Lower lobe of right lung (tissue), 2 donors: Measurements from ENCODE around the gene PDE4D. TPM values are rescaled to one million over a fixed set of nuclear protein-coding genes. Genes with fewer than 3 reads are reported as not detected.

Experiments
- ATAC-seq, 2 donors: fragments of 200-7000 bp; cut with Tn5 transposase; one replicate each; pipeline ENCODE4 v1.9.1; 2020 to 2022; ENCODE audit warnings: mild to moderate bottlenecking in 2 of 2, moderate library complexity in 2 of 2
- DNase-seq: peaks from one replicate; pipeline ENCODE4 v3.0.0-alpha.2; 2020
- H3K27ac ChIP-seq: fragments of 200-600 bp; one replicate; pipeline ENCODE4 v1.8.0; 2022
- H3K27me3 ChIP-seq: fragments of 200-600 bp; one replicate; pipeline ENCODE4 v1.8.0; 2022; ENCODE audit warnings: low read depth
- H3K36me3 ChIP-seq: fragments of 200-600 bp; one replicate; pipeline ENCODE4 v1.8.0; 2022; ENCODE audit warnings: mild to moderate bottlenecking
- H3K4me1 ChIP-seq: fragments of 200-600 bp; one replicate; pipeline ENCODE4 v1.8.0; 2022
- H3K4me3 ChIP-seq: fragments of 200-600 bp; one replicate; pipeline ENCODE4 v1.8.0; 2022; ENCODE audit warnings: mild to moderate bottlenecking
- H3K9me3 ChIP-seq: fragments of 200-600 bp; one replicate; pipeline ENCODE4 v1.8.0; 2022
- intact Hi-C: fragments of 100-400 bp; cut with DNase I; formaldehyde crosslinking; loops from one replicate; pipeline ENCODE4 v1.11.0; 2022
- total RNA-seq: library from RNA; stranded (reverse); fragmentation: NEBNext Ultra II Directional; extraction: Animal tissue kit (Norgen Biotek cat#: 25700); gene quantifications from one replicate; pipeline ENCODE4 v1.2.1, GENCODE V29; 2021
- TF ChIP-seq, protein P1 (sequence below): fragments of 200-600 bp; IDR thresholded peaks from one replicate; pipeline ENCODE4 v1.8.0; 2022; ENCODE audit warnings: antibody characterized with exemption, mild to moderate bottlenecking
- donor health status: DM: no; HTN: yes; CAD: no; lungs with severe emphysema.

The PDE4D gene
- total RNA-seq, 1 donor from 2014 or later, result 71.3 TPM

DNA sequence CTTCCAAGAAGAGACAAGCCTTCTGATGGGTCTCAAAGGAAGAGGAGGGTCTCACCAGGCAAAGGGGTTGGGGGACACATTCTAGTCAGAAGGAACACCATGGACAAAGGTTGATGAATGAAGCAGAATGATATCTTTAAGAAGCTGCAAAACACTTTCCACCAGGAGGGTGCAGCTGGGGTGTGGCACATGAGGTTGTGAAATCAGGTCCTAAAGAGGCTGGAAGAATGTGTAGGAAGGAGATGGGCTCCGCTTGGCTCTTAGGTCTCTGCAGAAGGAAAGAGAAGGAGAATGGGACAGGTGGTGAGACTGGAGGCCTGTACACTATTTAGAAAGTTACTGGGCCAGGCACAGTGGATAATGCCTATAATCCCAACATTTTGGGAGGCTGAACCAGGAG is 328.6 kb downstream of the PDE4D start:
- Histone ChIP-seq H3K4me3 (no peak overlapping the region), H3K4me1 (peaks cover 15% of the 10 kb centered on the region), H3K36me3 (no peaks in the 10 kb centered on the region), H3K27me3 (no peaks in the 10 kb centered on the region), H3K9me3 (no peaks in the 10 kb centered on the region), H3K27ac (no peak overlapping the region)
- intact Hi-C loops, result no loop called here
- ATAC-seq, result peak in 1 of 2 donors; percentile 42
- DNase-seq, result no peak
- TF ChIP-seq, protein P1, sequence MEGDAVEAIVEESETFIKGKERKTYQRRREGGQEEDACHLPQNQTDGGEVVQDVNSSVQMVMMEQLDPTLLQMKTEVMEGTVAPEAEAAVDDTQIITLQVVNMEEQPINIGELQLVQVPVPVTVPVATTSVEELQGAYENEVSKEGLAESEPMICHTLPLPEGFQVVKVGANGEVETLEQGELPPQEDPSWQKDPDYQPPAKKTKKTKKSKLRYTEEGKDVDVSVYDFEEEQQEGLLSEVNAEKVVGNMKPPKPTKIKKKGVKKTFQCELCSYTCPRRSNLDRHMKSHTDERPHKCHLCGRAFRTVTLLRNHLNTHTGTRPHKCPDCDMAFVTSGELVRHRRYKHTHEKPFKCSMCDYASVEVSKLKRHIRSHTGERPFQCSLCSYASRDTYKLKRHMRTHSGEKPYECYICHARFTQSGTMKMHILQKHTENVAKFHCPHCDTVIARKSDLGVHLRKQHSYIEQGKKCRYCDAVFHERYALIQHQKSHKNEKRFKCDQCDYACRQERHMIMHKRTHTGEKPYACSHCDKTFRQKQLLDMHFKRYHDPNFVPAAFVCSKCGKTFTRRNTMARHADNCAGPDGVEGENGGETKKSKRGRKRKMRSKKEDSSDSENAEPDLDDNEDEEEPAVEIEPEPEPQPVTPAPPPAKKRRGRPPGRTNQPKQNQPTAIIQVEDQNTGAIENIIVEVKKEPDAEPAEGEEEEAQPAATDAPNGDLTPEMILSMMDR, result no peak

- DNase-seq (peak; percentile 70), ATAC-seq (peak; percentile 68 to 91)
- peak overlapping the region; percentile 37 for H3K27ac ChIP-seq
- H3K4me3 ChIP-seq, result no peak overlapping the region
- H3K4me1 ChIP-seq, result peaks cover 15% of the 10 kb centered on the region
- no peaks in the 10 kb centered on the region for H3K36me3 ChIP-seq
- no peaks in the 10 kb centered on the region for H3K9me3 ChIP-seq
- intact Hi-C loops, result no loop called here
- no peaks in the 10 kb centered on the region for H3K27me3 ChIP-seq
- TF ChIP-seq, protein P1, result no peak
Measured at GRCh38 chr5:59562756-59563389, 330.7 kb downstream of the PDE4D start.

- TF ChIP-seq, protein P1, result no peak
- ATAC-seq (no peak), DNase-seq (no peak)
- intact Hi-C loops, result no loop called here
- H3K9me3 ChIP-seq, result no peaks in the 10 kb centered on the region
- H3K27ac ChIP-seq, result no peak overlapping the region
- H3K4me1 ChIP-seq, result peaks cover 15% of the 10 kb centered on the region
- no peaks in the 10 kb centered on the region for H3K36me3 ChIP-seq
- no peaks in the 10 kb centered on the region for H3K27me3 ChIP-seq
- no peak overlapping the region for H3K4me3 ChIP-seq
Measured at GRCh38 chr5:59560553-59560952, 333.0 kb downstream of the PDE4D start.

DNA sequence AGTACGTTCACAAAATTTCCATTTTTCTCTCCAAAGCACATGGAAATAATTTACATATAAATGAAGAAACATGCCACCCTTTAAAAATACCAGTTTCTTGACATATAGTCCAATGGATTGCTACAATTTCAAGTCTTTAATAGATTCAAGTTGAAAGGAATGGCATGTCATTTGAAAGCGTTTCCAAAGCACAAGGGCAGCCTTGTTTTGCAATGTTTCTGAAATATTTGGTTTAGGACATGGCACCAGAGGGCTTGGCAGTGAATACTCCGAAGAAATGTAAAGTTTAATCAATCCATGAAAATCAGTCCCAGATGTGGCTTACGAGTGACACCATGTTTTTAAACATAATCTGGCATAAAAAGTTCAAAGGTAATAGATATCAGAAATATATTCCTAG is 333.7 kb downstream of the PDE4D start:
- H3K27me3 ChIP-seq, result no peaks in the 10 kb centered on the region
- ATAC-seq, result no peak
- TF ChIP-seq, protein P1, result no peak
- intact Hi-C loops, result no loop called here
- H3K27ac ChIP-seq, result no peak overlapping the region
- peaks cover 15% of the 10 kb centered on the region for H3K4me1 ChIP-seq
- no peaks in the 10 kb centered on the region for H3K9me3 ChIP-seq
- H3K36me3 ChIP-seq, result no peaks in the 10 kb centered on the region
- H3K4me3 ChIP-seq, result no peak overlapping the region
- no peak for DNase-seq

GRCh38 chr5:59559323-59559722 is 334.2 kb downstream of the PDE4D start:
- no peaks in the 10 kb centered on the region for H3K9me3 ChIP-seq
- H3K27ac ChIP-seq, result no peak overlapping the region
- no peaks in the 10 kb centered on the region for H3K36me3 ChIP-seq
- intact Hi-C loops, result no loop called here
- H3K27me3 ChIP-seq, result no peaks in the 10 kb centered on the region
- TF ChIP-seq, protein P1, result no peak
- no peak overlapping the region for H3K4me3 ChIP-seq
- DNase-seq, result no peak
- peaks cover 15% of the 10 kb centered on the region for H3K4me1 ChIP-seq
- no peak for ATAC-seq
